Esophagus mucosa (tissue), 1 donor: ENCODE results near the gene ITGB6. TPM values are rescaled to one million over a fixed set of nuclear protein-coding genes. Genes with fewer than 3 reads are reported as not detected.
"Not testable (repeated sequence)": the region's sequence is repeated elsewhere in the genome, so short reads cannot be mapped to it uniquely, and the experiment has no call there.

Source experiments
- ATAC-seq: fragments of 200-7000 bp; cut with Tn5 transposase; one replicate; pipeline ENCODE4 v1.9.1; 2020
- total RNA-seq: library from RNA; stranded (reverse); gene quantifications from one replicate; pipeline ENCODE4 v1.2.4, GENCODE V29; 2023
- donor health status: DM: yes; HTN: yes; CAD: no.

The ITGB6 gene
- total RNA-seq, 1 donor from 2014 or later, result 24.2 TPM

DNA sequence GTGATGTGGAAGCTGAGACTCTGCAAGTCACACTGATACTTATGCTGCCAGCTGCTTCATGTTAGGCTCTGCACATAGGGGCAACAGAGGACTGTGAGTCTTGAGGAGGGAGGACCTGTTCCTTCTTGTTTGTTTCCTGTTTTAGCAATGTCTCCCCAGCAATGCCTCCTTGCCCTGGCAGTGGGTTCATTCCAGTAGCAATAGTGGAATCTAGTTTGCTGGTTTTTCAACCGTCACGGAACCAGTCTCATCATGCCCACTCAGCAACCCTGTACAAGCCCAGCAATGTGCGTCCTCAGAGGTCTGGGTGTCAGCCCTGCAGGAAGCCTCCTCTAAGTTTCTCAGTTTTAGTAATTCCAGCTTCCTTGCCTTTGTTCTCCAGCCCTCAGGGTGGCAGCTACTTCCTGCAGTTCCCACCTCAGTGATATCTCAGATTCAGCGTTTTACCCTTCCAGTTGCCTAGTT is 20.5 kb upstream of the ITGB6 start:
- peak; percentile 84 for ATAC-seq

DNA sequence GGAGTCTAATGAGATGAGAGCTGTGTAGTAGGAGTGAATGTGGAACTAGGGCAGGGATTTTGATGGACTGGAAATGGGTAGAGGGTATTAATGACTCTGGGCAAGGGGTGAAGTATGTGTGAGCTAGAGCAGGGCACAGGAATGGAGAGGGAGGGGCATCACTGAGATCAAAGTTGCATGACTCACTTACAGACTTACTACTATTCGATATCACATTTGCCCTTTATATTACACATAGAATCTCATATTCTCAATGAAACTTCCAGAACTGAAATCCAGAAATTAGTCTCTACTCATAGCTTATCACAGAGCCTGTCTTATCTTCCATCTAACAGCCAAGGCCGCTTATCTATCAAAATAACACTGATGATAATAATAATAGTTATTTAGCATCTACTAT is 20.0 kb upstream of the ITGB6 start:
- ATAC-seq, result no peak

DNA sequence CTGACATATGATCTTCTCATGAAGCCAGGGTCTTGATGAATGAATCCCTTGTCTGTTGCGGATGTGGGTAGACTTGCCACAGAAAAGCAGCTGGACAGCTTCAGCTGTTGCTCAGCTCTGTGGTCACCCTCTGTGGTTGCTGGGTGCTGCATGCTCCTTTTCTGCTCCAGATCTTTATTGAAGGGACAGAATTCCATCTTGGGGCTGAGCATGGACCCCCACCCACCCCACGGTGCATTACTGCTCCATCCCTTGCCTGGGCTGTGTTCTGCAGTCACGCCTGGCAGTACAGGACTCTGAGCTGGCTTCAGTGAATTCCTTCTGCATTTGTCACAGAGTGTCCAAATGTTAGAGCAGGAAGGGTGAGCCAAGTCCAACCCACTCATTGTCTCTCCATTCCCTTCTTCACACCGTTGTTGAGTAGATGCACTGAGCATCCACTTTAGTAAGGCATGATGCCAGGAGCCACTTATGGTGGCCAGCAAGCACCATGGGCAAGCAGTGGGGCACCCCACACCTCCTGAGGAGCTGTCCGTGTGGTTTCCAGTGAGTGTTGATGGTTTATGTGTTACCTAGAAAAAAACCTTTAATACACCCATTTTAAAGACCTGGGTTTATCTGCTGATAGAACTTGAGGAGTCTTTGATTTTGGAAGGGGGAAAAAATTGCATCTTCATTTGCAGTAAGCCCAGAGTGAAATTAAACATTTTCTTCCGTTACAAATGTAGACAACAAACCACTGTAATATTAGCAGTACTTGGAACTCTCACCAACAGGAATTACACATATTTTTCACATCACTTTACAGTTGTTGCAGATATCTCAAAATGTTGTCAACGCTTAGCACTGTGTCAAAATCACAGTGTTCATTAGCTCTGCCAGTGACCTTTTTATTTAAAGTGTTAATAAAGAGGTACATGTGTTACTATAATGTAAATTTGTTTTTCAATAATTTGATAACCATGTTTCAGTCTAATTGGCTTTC is 14.7 kb upstream of the ITGB6 start:
- ATAC-seq, result peak; percentile 83

DNA sequence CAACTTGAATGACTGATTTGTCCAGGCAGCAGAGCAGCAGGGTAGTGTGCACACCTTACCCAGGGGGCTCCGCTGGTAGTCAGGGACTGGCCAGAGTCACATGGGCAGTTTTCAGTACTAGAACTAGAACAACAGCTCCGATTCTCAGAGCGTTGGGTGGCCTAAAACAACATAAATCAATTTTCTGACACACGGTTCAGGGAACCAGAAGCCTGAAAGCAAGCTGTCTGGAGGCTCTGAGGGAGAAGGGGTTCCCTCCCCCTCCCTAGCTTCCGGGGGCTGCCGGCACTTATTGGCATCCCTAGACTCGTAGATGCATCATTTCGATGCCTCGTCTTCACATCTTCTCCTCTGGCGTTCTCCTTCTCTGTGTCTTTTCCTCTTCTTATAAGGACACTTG is 13.4 kb upstream of the ITGB6 start:
- ATAC-seq, result no peak

DNA sequence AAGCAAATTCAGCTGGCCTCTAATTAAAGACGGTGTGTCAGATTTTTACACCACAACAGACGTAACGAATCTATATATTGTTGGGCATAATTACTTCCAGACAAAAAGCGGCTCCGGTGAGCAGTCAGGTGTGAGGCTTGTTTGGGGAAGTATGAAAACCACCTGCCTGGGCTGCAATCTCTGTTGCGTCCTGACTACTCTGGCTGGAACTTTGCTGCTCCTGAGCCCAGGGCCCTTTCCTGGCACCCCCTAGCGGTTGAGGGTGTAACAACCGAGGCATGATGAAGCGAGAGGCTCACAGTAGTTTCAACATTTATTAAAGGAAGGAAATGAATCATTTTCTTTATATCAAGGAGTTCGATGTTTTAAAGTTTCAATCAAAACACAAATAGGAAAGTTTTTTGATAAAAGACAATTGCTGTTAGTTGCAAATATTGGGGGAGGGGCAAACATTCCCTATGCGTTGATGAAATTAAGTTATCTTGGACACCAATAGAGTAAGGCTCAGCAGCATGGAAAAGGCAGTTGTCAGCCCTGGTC is 10.6 kb upstream of the ITGB6 start:
- ATAC-seq, result peak; percentile 76

DNA sequence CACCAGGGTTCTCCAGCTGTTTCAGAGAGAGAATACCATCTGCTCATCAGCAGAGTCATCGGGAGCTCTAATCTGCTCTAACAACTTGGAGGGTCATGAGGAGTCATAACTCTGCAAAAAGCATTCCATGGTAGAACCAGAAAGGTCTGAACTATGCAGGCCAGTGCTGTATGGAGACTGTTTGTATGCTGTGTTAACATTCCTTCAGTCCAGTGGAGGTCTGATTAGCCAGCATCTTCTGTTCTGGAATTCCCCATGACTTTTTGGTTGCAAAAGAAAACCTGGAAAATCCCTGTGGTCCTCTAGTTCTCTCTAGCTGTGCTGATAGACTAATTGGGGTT is 9.4 kb upstream of the ITGB6 start:
- no peak for ATAC-seq

DNA sequence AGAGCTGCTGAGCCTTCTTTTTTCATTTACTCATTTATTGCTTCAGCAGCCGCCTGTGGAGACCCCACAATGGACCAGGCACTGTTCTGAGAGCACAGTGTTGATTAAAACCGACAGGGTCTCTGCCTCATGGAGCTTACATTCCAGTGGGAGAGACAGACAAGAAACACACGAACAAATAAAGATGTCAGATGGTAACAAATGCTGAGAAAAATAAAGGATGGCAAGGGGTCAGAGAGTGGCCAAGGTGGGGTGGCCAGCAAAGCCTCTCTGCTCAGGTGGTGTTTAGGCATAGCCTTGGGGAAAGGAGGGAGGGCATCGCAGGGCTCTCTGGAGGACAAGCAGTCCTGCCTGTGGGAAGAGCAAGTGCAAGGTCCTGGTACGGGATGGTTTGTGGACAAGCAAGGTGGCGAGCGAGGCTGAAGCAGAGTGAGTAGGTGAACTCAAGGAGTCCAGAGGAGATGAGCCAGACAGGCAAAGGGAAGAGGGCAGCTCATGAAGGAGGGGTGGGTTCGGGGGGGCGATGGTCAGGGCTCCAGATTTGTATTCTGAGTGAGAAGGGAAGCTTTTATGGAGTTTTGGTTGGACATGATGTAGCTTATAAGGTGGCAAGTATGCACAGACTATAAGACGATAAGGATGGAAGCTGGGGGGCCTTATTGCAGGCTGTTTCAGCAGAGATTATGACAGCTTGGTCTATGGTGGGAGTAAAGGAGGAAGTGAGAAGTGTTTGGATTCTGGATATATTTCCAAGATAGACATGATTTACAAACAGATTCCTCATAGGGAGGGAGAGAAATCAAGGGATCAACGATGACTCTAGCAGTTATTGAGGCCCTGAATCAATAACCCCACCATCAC is 8.8 kb upstream of the ITGB6 start:
- no peak for ATAC-seq

DNA sequence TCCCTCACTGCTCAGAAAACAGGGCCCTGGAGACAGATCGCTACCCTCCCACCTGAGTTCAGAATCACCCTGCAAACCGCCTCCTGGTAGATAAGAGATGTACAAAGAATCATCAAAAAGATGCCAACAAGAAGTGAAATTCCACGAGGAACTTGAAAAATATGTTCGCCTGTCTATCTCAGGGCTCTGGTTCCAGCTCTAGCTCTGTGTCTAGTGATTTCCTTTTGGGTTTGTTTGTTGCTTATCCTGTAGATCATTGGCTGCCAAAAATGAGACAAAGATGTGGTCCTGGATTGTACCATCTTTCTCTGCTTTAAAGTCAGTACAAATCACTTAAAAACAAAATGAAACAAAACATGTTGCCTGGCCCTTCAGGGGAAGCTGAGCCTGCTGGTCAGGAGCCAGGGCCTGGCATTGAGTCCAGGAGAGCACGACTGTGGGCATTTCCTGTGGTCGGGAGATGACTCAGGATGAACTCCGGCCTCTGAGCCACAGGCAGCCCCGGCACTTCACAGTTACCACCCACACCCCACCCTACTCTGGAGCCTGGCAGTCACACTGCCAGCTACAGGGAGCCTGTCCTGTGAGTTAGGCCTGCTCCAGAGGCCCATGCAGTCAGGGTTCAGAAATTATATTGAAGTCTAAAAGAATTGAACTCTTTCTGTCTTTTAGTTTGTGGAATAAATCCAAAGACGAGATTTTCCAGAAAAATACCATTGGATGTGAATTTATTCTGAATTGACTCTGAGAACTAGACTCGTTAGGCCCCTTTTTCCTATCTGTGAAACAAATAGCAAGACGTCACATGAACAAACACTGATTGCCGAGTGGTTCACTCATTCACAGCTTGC is 8.0 kb upstream of the ITGB6 start:
- peak; percentile 74 for ATAC-seq

DNA sequence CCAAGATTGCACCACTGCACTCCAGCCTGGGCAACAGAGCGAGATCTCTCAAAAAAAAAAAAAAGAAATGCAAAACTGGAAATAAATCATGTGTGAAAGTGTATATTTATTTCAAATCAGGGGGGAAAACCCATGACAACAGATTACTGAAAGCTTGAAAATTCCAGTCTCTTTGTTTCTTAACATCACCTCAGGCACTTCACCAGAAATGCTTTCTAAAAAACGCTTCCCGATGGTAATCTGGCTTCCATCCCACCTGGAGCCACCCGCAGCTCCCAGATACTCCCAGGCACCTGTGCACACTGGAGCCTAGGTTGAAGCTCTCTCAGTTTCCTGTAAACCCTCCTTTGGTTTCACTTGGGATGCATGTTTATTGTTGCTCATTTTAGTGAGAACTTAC is 7.2 kb upstream of the ITGB6 start:
- no peak for ATAC-seq

DNA sequence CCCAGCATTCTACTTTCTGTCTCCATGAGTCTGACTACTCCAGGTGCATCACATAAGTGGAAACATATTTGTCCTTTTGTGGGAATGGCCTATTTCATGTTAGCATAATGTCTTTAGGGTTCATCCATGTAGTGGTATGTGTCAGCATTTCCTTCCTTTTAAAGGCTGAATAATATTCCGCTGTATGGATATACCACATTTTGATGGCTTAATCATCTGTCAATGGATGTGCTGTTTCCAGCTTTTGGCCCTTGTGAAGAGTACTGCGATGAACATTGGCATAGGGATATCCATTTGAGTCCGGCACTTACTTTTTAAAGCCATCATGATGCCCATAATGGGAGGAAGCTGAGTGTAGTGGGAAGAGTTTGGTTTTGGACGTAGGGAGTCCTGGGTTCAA is 6.4 kb upstream of the ITGB6 start:
- no peak for ATAC-seq

DNA sequence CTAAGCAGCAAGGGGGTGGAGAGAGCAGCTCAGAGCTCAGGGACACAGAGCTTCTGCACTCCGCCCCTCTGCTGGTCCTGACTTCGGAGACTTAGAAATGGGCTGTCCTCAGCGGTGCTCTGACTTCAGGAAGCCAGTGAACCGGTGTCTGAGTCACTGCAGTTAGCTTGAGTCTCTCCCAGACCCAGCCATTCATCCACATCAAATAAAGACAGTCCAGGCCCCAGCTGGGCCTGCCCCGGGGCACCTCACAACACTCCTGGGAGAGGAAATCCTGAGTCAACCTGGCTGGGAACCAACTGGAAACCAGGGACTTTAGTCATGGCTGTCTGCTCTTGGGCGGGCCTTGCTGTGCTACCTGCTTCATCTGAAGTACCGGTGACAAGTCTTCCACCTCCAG is 5.4 kb upstream of the ITGB6 start:
- peak; percentile 98 for ATAC-seq

DNA sequence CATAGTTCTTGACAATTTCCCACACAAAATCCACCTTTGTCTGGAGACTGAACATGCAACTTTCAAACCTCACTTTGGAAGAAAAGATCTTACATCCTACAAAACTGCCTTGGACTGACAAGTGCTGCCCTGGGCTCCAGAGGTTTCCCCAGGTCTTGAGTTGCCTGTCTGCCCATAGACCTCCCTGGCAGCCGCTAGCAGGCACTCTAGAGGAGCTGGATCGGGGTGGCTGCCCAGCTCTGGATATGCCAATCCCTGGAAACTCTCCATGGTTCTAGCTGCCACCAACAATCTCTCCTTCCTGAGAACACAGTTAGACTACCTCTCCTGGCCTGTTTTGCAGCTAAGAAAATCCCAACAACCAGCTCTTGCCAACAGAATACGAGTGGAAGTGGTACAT is 3.4 kb upstream of the ITGB6 start:
- no peak for ATAC-seq

DNA sequence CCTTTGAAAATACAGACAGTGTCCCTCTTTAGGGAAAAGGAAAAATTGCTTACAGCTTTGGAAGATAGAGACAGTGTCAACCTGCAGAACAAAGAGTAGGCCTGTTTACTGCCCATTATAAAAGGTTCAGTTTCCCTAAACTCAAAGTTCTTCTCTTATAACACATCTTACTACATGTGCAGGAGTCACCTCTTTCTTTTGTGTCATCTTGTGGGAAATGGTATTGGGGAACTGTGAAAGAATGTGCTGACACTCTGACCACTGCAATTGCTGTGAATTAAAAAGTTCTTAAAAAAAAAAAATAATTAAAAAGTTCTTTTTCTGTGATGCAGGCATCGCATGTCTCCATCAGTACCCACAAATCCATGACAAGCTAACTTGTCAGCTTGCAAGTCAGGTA is 2.9 kb upstream of the ITGB6 start:
- ATAC-seq, result no peak

DNA sequence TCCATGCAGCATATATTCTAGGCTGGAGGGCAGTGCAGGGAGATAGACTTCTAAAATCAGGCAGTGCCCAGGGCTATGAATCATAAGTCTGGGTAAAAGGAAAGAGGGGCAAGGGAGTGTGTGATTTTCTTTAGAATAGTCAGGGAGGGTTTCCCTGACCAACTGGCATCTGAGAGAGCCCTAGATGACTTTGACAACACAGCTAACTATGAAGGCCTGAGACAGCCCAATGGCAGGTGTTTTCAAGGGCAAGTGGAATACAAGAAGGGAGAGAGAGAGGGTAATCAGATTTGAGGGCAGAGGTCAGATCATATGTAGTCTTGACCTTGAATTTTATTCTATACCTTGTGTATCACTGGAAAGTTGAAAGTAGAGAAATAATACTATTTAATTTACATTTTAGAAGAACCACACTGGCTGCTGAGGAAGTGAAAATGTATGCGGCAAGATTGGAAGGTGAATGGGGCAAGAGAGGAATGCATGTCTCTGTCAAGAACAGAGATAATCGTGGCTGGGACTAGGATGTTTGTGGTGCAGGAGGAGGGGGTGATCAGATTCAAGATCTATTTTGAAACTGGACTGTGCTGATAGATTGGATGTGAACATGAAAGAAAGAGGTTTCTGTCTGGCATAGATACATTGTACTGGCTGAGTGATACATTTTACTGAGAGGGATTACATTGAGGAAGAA is 1.9 kb upstream of the ITGB6 start:
- no peak for ATAC-seq

DNA sequence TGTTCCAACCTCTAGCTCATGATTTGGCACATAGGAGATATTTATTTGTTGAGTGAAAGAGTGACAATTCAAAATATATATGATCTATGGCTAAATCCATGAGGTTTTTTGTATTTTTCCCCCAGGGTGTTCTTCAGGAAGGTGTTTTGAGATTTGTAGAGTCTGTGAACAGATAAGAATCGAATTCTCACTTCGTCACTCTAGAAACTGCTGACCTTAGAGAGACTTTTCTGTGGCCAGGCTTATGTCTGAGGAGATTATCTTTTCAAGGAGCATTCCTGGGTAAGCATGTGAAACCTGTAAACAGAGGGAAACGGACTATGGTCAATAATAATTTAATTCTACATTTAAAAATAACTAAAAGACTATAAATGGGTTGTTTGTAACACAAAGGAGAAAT is 849 bp upstream of the ITGB6 start:
- no peak for ATAC-seq

DNA sequence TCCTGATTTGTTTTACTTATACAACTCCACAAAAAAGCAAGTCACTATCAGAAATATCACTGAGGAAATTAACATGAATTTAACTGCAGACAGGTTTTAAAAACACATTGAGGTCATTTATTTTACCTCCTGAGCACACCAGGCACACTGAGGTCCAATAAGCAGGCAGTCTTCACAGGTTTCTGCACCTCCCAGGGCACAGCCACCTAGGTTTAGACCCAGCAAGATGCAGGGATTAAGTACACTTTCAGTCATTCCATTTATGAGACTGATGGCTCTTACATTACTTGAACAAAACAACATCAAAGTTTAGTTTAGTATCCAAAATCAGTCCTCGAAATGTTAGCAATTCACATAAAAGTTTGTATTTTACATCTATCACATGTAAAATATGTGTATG is 1.0 kb downstream of the ITGB6 start:
- peak; percentile 59 for ATAC-seq

DNA sequence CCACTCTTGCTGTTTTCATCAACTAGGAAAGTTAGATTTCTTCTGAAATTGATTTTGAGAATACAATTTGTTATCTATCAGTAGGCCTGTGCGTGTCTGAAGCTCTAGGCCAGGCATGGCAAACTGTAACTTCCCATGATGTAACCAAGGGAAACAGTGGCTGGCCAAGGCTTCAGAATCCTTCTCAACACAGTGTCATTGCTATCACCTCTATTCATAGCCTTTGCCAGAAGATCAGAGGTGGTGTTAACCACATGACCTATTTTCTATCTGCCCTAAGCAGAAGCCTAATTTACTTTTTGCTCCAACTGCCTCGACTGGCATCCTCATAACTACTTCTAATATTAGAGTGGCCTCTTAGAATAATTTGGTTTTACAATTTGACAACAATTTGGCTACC is 2.5 kb downstream of the ITGB6 start:
- no peak for ATAC-seq

DNA sequence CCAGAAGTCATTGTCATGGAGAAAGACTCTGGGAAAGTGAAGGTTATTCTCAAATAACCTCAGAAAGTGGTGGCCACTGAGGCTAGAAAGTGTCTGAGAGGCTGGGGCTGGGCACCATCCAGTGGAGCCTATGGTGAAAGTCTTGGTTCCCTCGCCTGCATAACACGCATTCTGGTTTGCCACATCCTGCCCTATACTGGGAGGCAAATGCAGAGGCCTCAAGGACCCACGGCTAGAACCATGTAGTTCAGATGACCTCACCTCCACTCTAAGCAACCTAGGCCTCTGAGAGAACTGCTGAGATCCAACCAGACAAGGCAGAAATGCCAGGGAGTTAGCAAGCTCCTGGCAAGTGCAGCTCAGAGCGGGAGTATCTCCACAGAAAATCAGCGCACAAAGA is 5.1 kb downstream of the ITGB6 start:
- peak; percentile 3 for ATAC-seq

DNA sequence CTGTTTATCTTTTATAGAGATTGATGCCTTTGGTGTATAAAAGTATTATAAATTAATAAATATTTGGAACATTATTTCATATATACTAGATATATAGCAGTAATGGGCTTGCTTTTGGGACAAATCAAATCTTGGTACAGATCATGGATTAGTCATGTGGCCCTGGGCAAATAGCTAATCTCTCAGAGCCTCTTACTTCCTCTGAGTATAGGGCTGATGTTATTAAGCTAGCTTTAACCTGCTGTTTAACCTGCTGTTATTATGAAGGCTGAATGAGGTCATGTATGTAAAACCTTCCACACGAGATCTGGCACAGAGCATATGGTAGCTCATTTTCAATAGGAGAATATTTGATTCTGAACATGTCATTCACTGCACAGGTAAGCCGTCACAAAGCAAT is 5.7 kb downstream of the ITGB6 start:
- ATAC-seq, result peak; percentile 96

DNA sequence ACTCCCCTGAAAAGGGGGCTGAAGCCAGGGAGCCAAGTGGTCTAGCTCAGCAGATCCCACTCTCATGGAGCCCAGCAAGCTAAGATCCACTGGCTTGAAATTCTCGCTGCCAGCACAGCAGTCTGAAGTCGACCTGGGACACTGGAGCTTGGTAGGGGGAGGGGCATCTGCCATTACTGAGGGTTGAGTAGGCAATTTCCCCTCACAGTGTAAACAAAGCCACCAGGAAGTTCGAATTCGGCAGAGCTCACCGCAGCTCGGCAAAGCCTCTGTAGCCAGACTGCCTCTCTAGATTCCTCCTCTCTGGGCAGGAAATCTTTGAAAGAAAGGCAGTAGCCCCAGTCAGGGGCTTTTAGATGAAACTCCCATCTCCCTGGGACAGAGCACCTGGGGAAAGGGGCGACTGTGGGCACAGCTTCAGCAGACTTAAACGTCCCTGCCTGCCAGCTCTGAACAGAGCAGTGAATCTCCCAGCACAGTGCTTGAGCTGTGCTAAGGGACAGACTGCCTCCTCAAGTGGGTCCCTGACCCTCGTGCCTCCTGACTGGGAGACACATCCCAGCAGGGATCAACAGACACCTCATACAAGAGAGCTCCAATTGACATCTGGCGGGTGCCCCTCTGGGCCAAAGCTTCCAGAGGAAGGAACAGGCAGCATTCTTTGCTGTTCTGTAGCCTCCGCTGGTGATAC is 18.8 kb downstream of the ITGB6 start:
- not testable (repeated sequence) for ATAC-seq

DNA sequence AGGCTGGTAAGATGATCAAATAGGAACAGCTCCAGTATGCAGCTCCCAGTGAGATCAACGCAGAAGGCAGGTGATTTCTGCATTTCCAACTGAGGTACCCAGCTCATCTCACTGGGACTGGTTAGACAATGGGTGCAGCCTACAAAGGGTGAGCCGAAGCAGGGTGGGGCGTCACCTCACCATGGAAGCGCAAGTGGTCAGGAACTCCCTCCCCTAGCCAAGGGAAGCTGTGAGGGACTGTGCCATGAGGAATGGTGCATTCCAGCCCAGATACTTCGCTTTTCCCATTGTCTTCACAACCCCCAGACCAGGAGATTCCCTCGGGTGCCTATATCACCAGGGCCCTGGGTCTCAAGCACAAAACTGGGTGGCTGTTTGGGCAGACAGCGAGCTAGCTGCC is 19.4 kb downstream of the ITGB6 start:
- ATAC-seq, result not testable (repeated sequence)
